Measurements from ENCODE around the gene SLC25A24.
"Not testable (repeated sequence)": the region's sequence is repeated elsewhere in the genome, so short reads cannot be mapped to it uniquely, and the experiment has no call there.

- TF ChIP-seq ZC3H10 (CRISPR knock-in tag; IDR thresholded peaks at IDR 0.05); PATZ1 (CRISPR knock-in tag; IDR thresholded peaks at IDR 0.05; ENCODE audit: borderline replicate concordance); ZFP3 (CRISPR knock-in tag; IDR thresholded peaks at IDR 0.05); SNAI2 (CRISPR knock-in tag; IDR thresholded peaks at IDR 0.05); ZFP30 (CRISPR knock-in tag; IDR thresholded peaks at IDR 0.05); ARNTL (CRISPR knock-in tag; IDR thresholded peaks at IDR 0.05; ENCODE audit: borderline replicate concordance, low read depth); PPARA (CRISPR knock-in tag; IDR thresholded peaks at IDR 0.05; ENCODE audit: borderline replicate concordance): not testable (repeated sequence)
- TF ChIP-seq, protein P1, sequence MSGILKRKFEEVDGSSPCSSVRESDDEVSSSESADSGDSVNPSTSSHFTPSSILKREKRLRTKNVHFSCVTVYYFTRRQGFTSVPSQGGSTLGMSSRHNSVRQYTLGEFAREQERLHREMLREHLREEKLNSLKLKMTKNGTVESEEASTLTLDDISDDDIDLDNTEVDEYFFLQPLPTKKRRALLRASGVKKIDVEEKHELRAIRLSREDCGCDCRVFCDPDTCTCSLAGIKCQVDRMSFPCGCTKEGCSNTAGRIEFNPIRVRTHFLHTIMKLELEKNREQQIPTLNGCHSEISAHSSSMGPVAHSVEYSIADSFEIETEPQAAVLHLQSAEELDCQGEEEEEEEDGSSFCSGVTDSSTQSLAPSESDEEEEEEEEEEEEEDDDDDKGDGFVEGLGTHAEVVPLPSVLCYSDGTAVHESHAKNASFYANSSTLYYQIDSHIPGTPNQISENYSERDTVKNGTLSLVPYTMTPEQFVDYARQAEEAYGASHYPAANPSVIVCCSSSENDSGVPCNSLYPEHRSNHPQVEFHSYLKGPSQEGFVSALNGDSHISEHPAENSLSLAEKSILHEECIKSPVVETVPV (CRISPR knock-in tag; IDR thresholded peaks at IDR 0.05): not testable (repeated sequence)
- TF ChIP-seq, protein P2, sequence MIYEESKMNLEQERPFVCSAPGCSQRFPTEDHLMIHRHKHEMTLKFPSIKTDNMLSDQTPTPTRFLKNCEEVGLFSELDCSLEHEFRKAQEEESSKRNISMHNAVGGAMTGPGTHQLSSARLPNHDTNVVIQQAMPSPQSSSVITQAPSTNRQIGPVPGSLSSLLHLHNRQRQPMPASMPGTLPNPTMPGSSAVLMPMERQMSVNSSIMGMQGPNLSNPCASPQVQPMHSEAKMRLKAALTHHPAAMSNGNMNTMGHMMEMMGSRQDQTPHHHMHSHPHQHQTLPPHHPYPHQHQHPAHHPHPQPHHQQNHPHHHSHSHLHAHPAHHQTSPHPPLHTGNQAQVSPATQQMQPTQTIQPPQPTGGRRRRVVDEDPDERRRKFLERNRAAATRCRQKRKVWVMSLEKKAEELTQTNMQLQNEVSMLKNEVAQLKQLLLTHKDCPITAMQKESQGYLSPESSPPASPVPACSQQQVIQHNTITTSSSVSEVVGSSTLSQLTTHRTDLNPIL (CRISPR knock-in tag; IDR thresholded peaks at IDR 0.05; ENCODE audit: low read depth): not testable (repeated sequence)
Measured at GRCh38 chr1:108226855-108227254, 26.7 kb upstream of the SLC25A24 start.
